GM20431 (cell line): ENCODE measurements around the gene FZD10.

ENCODE experiments used
- in situ Hi-C: fragments of 300-500 bp; cut with MseI, MboI; formaldehyde crosslinking; loops from one replicate; pipeline ENCODE4 v1.15.0; 2020; ENCODE audit warnings: low sequenced_read_pairs; ENCODE audit not compliant: unreplicated experiment

Gene FZD10

DNA sequence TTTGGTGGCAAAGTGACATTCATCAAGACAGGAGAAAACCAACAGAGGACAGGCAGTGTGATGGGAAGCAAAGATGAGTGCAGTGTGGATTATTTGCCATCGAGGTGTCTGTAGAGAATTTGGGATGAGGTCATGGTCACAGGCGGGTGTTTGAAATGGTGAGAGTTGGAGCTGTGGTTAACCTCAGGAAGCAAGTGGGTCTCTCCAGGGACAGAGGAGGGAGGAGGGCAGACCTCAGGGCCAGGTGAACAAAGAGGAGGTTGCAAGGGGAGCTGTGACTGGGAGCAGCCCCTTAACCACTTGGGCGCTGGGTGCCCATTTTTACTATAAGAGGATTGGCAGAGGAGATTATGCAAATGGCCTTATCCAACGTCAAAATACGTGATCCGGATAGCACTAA lies 7.0 kb downstream of the FZD10 start:
- in situ Hi-C loops: no loop called here

DNA sequence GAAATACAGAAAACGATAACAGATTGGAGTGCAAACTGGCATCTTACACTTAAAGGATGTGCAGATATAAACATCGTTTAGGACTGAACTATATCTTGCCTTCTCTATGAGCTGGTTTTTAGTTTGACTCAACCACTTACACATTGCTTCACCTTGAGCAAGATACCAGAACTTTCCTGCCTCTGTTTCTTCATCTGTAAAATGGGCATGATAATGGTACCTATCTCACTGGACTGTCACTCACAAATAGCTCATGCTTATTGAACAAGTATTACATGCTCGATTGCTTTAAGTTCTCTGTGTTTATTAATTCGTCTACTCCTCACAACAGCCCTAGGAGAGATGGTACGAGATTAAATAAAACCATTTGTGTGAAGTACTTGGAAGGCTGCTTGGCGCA lies 7.7 kb downstream of the FZD10 start:
- in situ Hi-C loops: no loop called here

DNA sequence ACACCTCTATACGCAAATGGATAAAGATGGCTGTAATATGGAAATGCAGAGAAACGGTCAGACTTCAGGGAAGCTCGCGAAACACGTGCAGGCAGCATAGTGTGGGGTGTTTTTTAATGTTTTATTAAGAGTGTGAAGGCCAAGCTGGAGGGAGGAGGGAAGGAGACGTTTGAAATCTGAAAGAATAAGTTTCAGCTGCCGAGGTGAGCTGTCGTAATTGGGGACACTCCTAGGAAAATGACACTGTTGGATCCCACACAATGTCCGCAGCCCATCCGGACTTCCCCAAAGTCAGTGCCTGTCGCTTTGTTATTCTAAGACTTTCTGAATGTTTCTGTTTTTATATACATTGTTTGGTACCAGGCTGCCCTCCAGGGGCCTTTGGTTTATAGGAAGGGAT lies 8.3 kb downstream of the FZD10 start:
- in situ Hi-C loops: no loop called here

DNA sequence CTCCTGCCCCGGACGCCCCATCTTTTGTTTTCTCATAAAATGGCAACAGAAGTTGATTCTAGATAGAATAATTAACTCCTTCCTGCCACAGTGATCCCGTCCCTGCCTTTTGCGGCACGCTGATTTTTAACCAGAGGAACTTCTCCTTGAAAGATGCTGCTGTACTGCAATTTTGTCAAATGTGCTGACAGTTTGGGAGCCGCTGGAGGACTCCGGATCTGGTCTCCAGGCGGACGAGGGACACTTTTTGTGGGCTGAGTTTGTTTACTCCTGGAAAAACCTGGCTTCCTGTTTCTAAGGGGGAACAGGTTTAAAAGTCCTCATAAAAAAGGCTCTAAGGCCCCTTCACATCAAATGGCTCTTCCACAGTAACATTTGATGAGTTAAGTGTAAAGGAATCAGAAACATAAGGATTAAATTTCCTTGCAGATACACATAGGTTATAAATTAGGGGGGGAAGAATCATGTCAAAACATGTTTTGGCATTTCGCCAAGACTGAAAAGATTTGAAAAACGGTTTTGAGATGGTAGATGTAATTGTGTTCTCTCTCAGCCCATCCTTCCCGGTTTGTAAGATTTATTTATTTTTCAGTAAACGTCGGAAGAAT lies 15.5 kb downstream of the FZD10 start:
- in situ Hi-C loops: no loop called here

DNA sequence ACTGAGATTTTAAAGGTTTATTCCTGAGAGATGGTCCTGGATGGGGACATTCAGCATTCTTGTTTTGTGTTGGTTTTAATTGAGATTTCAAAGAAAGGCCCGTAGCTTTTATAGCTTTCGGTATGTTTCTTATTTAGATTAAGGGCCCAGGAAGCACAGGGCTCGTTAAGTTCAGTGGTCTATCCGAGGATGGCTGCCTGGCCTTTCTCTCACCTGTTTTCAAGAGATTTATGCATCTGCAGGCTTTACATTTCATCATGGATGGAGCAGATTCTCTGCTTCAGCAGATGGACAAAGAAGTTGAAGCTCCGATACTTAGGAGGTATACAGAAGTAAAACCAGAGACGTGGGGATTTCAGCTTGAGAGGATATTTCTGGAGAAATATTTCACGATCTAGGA lies 16.0 kb downstream of the FZD10 start:
- in situ Hi-C loops: no loop called here

DNA sequence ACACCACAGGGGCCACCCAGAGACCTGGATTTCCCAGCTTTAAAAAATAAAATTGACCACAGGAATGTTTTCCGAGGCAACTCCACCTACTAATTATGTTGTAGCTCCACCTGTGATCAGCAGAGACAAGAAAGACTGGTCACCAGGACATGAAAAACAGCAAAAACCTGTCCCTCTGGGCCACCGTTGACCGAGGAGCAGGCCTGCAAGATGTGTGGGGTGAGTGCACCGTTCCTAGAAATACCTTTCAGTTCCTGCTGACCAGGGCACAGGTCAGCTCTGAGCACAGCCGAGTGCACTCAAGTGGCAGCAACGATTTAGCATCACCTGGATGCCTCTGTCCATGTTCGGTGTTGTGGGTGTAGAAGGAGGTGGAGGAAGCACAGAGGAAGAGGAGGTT lies 16.9 kb downstream of the FZD10 start:
- in situ Hi-C loops: no loop called here

DNA sequence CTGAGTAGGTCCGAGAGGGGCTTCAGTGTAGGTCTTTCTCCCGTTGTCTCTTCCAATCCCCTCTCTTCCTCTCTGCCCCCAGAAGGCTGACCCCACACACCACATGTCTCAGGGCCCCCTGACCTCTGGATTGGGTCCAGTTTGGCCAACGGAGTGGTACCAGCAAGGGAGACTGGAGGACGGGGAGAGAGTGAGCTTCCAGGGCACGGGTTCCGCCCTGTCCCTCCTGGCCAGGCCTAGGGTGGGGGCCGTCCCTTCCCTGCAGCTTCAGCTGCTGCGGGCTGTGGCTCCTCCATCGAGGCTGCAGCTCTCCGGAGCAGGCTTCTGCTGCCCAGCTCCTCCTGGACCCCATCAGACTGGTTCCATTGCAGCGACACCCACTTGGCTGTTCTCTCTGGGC lies 17.4 kb downstream of the FZD10 start:
- in situ Hi-C loops: no loop called here

DNA sequence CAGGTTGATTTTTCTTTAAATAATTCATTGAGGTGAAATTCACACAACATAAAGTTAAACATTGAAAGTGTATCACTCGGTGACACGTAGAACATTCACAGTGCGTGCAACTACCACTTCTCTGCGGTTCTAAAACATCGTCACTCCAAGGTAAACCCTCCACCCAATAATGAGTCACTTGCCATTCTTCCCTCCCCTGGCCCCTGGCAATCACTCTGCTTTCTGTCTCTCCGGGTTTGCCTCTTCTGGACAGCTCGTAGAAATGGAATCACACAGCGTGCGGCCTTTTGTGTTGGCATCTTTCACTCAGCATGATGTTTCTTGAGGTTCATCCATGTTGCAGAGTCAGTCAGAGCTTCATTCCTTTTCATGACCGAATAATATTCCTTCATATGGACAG lies 18.9 kb downstream of the FZD10 start:
- in situ Hi-C loops: no loop called here

DNA sequence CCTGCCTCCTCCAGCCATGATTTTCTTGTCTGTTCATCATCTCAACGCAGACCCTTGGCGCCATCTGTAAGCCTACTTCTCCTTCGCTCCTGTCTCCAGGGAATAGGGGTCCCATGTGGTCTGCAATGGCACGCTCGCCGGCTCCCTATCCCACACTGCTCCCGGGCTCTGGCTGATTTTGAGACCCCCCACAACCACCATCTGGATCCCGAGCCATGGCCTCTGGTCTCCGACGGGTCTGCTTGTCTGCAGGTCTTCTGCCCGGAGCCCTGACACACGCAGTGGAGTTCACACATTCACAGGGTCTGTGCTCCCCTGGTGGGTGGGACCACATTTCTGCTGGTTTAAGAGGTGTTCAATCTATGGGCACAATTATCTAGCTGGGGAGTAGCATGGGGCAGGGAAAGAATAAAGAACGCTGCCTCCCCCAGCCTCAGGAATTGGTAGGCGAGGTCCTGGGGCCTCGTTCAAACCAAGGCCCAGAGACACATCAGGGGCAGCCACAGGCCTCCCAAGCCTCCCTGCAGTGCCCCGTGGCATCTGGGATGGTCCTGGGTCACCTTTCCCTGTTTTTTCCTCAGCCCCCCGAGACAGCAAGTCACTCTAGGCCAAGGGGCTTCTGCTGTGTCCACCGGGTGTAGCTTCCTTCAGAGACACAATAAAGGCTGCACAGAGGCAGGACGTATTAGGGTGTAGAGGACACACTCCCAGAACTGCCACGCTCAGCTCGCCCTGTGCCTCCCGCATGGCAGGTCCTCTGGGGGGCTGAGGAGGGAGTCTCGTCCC lies 21.5 kb downstream of the FZD10 start:
- in situ Hi-C loops: no loop called here

DNA sequence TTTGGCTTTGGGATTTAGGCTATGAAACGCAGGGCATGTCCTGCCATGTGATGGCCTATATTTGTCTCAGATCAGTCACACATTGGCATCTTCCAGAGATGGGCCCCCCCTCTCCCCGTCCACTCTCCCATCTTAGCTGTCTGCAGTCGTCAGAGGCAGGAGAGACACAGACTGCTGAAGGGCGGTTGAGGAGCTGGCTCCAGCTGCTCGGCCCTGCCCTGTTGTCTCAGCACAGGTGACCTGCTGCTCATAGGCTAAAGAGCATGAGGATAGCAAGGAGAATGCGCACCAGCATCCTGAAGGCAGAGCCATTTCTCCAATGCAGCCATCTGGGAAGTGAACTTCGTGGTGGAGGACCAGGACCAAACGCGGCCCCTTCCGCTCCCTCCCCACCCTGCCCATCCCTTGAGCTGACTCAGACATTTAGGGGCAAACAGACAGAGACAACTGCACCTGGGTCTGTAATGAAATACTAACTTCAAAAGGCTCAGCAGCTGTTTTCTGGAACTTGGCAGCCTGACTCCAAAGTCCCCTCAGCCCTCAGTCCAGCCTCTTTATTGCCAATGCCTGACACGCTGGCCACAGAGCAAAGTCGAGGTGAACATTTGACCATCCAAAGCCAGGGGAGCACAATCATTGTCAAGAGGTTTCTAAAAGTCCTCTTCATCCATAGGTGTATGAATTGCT lies 22.3 kb downstream of the FZD10 start:
- in situ Hi-C loops: no loop called here

DNA sequence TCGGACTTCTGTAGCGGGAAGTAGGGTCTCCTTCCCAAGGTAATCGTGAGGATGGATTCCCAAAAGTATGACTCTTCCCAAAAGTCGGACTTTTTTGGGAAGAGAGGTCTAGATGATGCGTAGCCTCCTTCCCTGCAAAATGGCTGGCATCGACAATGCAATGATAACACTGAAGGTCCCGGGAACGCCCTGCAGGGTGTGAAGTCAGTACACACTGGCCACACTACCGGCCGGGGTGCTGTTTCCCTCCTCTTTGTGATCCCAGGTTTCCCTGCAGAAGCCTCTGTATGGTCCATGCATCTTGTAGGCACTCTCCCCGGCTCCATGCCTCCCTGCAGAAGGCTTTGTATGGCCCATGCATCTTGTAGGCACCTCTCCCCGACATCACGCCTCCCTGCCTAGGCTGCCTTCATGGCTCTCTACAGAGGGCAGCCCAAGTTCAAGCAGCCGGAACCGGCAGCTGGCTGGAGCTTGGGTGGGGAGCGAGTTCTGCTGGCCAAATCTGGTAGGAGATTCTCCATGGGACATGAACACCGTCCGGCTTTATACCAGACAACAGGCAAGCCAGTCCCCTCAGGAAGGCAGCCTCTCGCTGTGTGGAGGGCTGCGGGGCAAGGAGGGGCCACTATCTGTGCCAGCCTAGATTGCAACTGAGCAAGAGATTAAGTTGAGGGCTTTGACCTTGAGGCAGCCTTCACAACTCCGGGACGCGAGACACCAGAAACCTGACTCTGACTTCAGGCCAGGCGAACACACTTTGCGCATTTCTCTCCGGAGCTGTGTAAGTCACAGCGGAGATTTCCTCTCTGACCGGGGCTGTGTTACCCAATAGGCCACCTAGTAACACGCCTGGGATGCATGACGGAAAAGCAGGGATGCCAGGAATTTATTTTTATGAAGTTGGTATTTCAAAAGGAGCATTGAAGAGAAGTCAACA lies 23.5 kb downstream of the FZD10 start:
- in situ Hi-C loops: no loop called here

DNA sequence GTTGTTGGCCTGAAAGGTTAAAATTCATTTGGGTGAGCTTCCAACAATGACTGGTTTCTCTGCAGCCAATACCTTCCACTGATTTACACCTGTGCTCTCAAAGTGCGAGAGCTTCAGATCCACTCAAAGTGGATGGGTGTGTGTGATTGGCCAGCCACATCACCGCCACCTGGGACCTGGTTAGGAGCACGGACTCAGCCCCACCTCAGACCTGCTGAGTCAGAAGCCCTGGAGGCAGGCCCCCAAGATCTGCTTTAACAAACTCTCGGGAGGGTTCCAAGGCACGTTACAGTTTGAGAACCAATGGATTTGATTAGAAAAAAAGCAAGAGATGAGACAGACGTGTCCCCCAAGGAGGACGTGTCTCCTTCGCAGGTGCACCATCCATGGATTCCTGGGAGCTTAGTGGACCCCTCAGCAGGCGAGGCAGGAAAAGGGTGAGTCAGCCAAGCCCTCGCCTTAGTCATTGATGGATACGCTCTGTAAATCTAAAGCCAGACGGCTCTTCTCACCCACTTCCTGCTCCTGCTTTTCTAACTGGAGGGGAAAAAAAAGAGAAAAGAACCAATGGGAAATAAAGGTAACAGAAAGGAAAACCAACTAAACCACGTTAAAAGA lies 24.5 kb downstream of the FZD10 start:
- in situ Hi-C loops: no loop called here

DNA sequence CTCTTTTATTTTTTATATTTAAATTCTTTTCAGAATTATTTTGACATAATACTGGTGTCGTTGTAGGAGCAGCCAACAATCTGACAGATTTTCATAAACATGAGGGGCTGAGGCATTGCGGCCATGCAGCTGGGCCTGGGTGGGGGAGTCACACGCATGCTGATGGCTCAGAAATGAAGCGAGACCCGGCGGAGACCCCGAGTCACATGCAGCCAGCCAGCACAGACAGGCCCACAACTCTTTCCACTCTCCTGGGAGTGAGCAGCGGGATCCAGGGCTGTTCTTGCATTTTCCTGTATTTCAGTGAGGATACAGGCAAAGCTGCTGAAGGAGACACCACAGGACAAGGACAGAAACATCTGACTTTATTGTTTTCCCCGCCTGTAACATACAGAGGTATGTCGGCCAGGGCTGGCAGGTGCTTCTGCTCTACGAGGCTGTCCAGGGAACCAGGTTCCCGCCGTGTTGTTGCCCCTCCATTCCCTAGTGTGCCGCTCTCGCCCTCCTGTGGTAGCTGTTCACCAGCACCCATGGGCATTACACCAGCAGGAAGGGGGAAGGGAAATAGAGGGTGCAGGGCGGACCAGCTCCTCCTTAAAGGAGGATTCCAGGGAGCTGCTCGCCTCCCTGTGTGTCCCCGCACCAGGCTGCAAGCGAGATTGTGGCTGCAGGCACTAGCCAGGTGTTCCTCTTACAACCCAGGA lies 30.5 kb downstream of the FZD10 start:
- in situ Hi-C loops: no loop called here

DNA sequence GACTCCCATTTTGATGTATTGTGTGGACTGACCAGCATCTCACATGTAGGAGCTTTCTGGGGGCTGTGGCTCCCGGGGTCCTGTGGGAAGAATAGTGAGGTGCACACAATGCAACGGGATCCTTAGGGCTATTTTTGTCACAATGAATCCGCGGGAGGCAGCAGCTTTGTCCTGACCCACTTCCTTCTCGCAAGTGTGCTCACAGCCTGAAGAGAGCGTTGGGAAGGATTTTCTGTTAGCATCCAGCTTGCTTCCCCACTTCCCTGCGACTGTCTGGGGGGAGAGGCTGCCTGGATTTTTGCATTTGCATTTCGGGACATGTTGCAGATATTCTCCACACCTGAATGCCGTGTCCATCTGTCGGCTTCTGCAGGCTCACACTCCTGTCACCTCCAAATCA lies 31.9 kb downstream of the FZD10 start:
- in situ Hi-C loops: no loop called here

DNA sequence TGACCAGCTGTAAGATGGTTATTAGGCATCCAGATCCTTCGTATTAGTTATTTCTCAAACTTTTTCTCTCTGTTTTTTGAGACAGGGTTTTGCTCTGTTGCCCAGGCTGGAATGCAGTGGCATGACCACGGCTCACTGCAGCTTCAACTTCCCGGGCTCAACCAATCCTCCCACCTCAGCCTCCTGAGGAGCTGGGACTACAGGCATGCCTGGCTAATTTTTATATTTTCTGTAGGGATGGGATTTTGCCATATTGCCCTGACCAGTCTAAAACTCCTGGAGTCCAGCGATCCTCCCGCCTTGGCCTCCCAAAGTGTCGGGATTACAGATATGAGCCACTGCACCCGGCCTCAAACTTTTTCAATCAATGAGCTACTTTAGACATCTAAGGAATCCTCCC lies 33.1 kb downstream of the FZD10 start:
- in situ Hi-C loops: no loop called here

DNA sequence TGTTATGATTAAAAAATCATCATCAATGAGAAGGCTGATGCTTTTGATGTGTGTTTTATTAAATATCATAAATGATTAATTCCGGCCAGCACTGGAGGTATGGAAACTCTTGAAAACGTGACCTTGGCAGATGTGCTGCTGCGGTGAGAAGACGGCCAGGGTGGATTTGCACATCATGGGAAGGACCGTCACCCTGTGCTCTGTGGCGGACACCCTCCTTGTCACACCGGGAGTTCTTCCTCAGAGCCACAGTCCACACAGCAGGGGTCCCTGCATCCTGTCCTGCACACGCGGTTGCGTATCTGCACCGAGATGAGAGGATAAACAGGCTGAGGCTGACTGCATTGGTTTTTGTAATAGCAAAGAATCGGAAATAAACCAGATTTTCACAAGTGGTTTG lies 33.5 kb downstream of the FZD10 start:
- in situ Hi-C loops: no loop called here

DNA sequence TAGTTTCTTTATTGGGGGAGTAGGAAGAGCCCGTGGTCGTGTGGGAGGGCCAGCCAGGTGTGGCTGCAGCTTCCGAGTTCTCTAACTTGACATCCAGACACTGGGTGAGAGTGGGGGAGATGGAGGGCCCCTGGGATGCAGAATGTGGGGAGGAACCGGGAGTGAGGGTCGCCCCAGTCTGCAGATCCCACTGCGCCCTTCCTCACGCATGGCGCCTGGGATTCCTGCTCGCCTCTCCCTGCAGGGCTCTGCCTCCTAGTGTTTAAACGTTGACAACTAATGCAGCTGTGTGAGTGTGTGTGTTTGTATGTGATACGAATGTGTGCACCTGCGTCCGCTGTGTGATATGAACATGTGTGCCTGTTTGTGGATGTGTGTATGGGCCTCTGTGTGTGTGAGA lies 34.6 kb downstream of the FZD10 start:
- in situ Hi-C loops: no loop called here

DNA sequence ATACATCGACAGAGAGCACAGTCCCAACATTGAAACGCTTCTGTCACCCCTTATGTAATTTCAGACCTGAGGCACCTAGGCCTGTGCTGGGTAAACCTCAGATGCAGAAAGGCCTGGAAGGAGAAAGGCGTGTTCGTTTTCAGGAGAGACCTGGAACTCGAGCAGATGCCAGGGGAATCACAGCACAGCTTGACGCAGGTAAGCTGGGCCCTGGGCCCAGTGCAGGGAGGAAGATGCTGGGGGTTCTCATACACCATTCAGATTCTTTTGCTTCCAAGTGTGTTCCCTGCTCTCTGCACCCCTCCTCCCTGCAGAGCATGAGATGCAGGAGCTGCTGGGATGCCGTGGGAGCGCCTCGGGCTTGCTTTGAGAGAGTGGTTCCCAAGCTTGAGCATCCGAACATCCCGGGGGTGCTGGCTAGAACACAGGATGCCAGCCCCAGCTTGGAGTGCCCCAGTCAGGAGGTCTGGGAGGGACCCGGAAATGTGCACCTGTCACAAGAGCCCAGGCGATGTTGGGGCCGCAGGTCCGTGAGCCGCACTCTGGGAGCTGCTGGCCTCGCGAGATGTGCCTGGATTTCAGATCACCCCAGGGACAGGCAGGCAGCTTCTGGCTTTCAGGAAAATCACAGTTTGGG lies 35.9 kb downstream of the FZD10 start:
- in situ Hi-C loops: no loop called here

DNA sequence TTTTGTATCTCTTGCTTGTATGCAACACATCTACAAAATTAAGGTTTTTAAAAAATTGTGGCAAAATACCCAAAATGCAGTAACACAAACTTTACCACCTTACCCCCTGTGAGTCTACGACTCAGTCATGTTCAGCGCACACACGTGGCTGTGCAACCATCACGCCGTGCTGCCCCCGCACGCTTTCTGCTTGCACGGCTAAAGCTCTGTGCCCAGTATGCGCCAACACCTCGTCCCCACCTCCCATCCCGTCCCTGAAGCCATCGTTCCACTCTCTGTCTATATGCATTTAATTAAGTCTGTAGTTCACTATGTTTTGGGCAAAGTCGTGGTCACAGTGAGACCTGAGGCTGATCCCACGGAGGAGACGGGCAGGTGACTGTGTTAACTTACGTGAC lies 36.4 kb downstream of the FZD10 start:
- in situ Hi-C loops: no loop called here
